ENCODE data around the gene GRIK3.
"Not testable (repeated sequence)": the region's sequence is repeated elsewhere in the genome, so short reads cannot be mapped to it uniquely, and the experiment has no call there.

GRIK3 gene

GRCh38 chr1:36909946-36910725 is 124.2 kb downstream of the GRIK3 start:
- DNase-seq (ENCODE audit: low spot score): no peak
- in situ Hi-C loops (cut with MboI; ENCODE audit: low pct_unique_long_range_greater_than_20kb, low sequenced_read_pairs, unreplicated experiment): no loop called here
- no peak for TF ChIP-seq CTCF (IDR thresholded peaks at IDR 0.05; ENCODE audit: extremely low read depth, insufficient read depth, missing control alignments)

- in situ Hi-C loops (cut with MboI; ENCODE audit: low pct_unique_long_range_greater_than_20kb, low sequenced_read_pairs, unreplicated experiment); DNase-seq (ENCODE audit: low spot score): not testable (repeated sequence)
Observed at GRCh38 chr1:36909359-36909758, 125.0 kb downstream of the GRIK3 start.

- DNase-seq (ENCODE audit: low spot score): no peak
- no peak for TF ChIP-seq CTCF (IDR thresholded peaks at IDR 0.05; ENCODE audit: extremely low read depth, insufficient read depth, missing control alignments)
- in situ Hi-C loops (cut with MboI; ENCODE audit: low pct_unique_long_range_greater_than_20kb, low sequenced_read_pairs, unreplicated experiment): no loop called here
Observed at GRCh38 chr1:36908096-36908495, 126.2 kb downstream of the GRIK3 start.

GRCh38 chr1:36906555-36906954 is 127.8 kb downstream of the GRIK3 start:
- no peak for TF ChIP-seq CTCF (IDR thresholded peaks at IDR 0.05; ENCODE audit: extremely low read depth, insufficient read depth, missing control alignments)
- DNase-seq (ENCODE audit: low spot score): no peak
- in situ Hi-C loops (cut with MboI; ENCODE audit: low pct_unique_long_range_greater_than_20kb, low sequenced_read_pairs, unreplicated experiment): no loop called here

GRCh38 chr1:36905941-36906340 is 128.4 kb downstream of the GRIK3 start:
- in situ Hi-C loops (cut with MboI; ENCODE audit: low pct_unique_long_range_greater_than_20kb, low sequenced_read_pairs, unreplicated experiment): no loop called here
- TF ChIP-seq CTCF (IDR thresholded peaks at IDR 0.05; ENCODE audit: extremely low read depth, insufficient read depth, missing control alignments): no peak
- no peak for DNase-seq (ENCODE audit: low spot score)

GRCh38 chr1:36900128-36900527 is 134.2 kb downstream of the GRIK3 start:
- TF ChIP-seq CTCF (IDR thresholded peaks at IDR 0.05; ENCODE audit: extremely low read depth, insufficient read depth, missing control alignments): no peak
- in situ Hi-C loops (cut with MboI; ENCODE audit: low pct_unique_long_range_greater_than_20kb, low sequenced_read_pairs, unreplicated experiment): no loop called here
- no peak for DNase-seq (ENCODE audit: low spot score)

GRCh38 chr1:36897813-36898212 is 136.5 kb downstream of the GRIK3 start:
- DNase-seq (ENCODE audit: low spot score); in situ Hi-C loops (cut with MboI; ENCODE audit: low pct_unique_long_range_greater_than_20kb, low sequenced_read_pairs, unreplicated experiment): not testable (repeated sequence)

- TF ChIP-seq CTCF (IDR thresholded peaks at IDR 0.05; ENCODE audit: extremely low read depth, insufficient read depth, missing control alignments): no peak
- in situ Hi-C loops (cut with MboI; ENCODE audit: low pct_unique_long_range_greater_than_20kb, low sequenced_read_pairs, unreplicated experiment): no loop called here
- DNase-seq (ENCODE audit: low spot score): no peak
Observed at GRCh38 chr1:36894824-36895223, 139.5 kb downstream of the GRIK3 start.
